GM13977 (cell line): Measurements from ENCODE around the gene G0S2.

Experiments
- DNase-seq: peaks from one replicate; pipeline ENCODE4 v3.0.0; 2012; ENCODE audit warnings: low spot score
- CTCF ChIP-seq: IDR thresholded peaks from 2 replicates; pipeline ENCODE4 v1.5.1; 2012; ENCODE audit warnings: mild to moderate bottlenecking, control low read depth; ENCODE audit not compliant: insufficient read depth; ENCODE audit errors: extremely low read depth, missing control alignments
- in situ Hi-C: fragments of 300-500 bp; cut with MboI; formaldehyde crosslinking; loops from one replicate; pipeline ENCODE4 v1.12.0; 2022; ENCODE audit warnings: low sequenced_read_pairs, low pct_unique_long_range_greater_than_20kb, mixed read lengths, inconsistent platforms; ENCODE audit not compliant: unreplicated experiment

G0S2 gene

DNA sequence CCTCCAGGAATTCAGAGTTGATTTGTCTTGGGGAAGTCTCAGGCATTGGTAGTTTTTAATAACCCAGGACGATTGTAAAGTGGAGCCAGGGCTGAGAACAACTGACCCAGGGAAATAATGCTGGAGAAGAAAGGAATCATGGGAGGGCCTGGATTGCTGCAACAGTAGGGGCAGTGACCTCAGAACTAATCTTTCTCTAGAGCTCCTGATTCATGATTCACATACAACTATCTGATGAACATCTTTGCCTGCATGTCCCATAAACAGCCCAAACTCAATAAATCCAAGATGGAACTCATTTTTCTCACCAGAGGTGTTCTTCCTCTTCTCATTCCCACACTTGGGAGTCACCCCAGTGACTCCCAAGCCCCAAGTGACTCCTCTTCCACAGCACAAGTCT, 8.1 kb upstream of the G0S2 start:
- TF ChIP-seq CTCF = no peak
- DNase-seq = no peak
- in situ Hi-C loops = no loop called here

DNA sequence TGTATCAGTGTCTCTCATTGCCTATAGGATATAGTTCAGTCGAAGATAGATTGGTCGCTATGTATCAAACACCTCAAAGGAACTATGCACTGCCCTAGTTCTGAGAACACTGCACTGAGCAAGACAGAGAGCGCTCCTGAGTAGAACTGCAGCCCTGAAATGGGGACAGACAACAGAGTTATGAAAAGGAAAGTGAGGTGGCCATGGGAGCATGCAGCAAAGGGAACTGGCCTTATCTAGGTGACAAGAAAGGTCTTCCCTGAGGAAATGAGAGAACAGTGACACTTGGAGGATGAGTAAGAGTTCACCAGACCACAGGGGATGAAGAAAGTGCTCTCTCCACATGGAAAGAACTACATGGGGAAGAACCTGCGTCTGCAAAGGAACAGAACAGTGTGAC, 7.5 kb upstream of the G0S2 start:
- DNase-seq = no peak
- TF ChIP-seq CTCF = no peak
- in situ Hi-C loops = no loop called here

GRCh38 chr1:209670441-209671082, 4.7 kb upstream of the G0S2 start:
- in situ Hi-C loops = no loop called here
- TF ChIP-seq CTCF = no peak
- DNase-seq = no peak

GRCh38 chr1:209672705-209673630, 2.2 kb upstream of the G0S2 start:
- TF ChIP-seq CTCF = no peak
- peak; percentile 85 for DNase-seq
- in situ Hi-C loops = no loop called here

DNA sequence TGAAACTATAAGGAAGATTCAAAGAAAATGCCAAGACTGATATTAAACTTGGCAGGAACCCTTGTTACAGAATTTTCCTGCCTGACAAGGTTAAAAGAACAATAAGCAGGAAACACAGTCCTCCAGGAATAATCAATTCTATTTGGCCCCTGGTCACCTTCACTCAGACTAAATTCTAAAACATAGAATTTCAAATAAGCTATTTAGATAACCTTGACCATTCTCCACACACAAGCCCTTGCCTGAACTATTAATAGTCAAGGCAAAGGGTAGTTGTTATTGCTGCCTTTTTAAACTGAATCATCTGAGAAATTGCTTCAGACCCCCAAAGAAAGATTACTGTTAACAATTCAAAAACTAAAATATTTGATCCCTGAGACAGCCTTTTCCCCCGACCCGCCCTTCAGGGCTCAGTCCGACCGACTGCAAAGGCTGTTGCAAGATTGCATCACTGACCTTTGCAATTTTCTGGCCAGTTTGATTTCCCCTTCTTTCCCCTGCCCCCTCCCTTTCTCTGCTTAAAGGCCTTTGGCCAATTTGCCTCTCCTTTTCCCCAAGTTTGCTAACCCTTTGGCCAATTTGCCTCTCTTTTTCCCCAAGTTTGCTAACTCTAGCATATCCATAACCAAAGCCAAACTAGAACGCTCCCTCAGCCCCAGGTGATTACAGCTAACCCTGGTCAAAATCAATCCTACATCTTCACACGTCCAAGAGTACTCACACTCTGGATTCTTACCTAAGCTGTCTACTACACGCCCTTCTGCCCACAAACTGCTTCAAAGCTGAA, 1.4 kb upstream of the G0S2 start:
- no peak for DNase-seq
- in situ Hi-C loops = no loop called here
- TF ChIP-seq CTCF = no peak

DNA sequence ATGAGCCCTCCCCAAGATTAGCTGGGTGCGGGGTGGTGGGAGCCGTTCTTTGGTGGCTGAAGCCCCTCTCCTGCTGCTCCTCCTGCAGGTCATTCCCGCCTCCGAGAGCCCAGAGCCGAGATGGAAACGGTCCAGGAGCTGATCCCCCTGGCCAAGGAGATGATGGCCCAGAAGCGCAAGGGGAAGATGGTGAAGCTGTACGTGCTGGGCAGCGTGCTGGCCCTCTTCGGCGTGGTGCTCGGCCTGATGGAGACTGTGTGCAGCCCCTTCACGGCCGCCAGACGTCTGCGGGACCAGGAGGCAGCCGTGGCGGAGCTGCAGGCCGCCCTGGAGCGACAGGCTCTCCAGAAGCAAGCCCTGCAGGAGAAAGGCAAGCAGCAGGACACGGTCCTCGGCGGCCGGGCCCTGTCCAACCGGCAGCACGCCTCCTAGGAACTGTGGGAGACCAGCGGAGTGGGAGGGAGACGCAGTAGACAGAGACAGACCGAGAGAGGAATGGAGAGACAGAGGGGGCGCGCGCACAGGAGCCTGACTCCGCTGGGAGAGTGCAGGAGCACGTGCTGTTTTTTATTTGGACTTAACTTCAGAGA, 448 bp downstream of the G0S2 start:
- in situ Hi-C loops = no loop called here
- no peak for DNase-seq
- TF ChIP-seq CTCF = no peak
